GM21576 (cell line): ENCODE results near the gene SS18.

ENCODE experiments used
- ATAC-seq: cut with Tn5 transposase; IDR thresholded peaks from one replicate; pipeline ENCODE4 v1.9.1; 2021; ENCODE audit warnings: mild to moderate bottlenecking, moderate library complexity; ENCODE audit not compliant: unreplicated experiment

Gene SS18

GRCh38 chr18:26003817-26004216 is 86.6 kb downstream of the SS18 start:
- ATAC-seq, result no peak

DNA sequence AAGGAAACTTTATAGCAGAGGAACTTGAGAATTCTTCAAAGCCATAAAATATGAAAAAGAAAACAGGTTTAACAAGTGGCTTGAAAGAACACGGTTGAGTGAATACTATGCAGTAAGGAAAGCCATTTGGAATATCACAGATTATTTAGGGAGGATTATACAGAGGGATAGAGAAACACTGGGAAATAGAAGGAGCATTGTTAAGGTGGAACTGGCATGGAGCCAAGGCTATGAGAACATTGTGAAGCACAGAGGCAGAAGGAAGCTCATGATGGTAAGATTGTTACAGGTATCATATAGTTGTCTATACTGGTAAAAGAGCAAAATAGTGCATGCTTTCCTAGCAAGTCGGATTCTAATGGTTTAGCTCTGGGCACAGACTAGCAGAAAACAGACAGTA is 87.1 kb downstream of the SS18 start:
- ATAC-seq, result no peak

DNA sequence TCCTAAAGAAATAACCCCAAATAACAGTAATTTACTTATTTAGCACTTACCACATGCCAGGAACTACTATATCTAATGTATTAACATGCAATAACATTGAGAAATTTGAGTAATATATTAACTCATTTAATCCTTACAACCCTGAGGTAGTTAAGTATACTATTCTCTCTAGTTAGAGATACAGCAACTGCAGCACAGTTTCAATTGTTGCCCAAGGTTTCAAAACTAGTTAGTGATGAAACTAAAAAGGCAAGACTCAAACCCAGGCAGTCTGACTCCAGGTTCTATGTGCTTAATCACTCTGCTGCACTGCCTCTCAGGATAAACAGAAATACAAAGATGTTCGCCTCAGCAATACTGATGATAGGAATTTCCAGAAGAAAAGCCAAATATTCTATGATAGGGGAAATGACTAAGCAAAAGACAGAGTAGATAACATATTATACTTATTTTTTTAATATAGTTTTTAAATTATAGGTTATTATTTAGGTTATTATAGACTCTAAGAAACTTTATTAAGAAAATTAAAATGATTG is 88.0 kb downstream of the SS18 start:
- peak; percentile 58 for ATAC-seq

DNA sequence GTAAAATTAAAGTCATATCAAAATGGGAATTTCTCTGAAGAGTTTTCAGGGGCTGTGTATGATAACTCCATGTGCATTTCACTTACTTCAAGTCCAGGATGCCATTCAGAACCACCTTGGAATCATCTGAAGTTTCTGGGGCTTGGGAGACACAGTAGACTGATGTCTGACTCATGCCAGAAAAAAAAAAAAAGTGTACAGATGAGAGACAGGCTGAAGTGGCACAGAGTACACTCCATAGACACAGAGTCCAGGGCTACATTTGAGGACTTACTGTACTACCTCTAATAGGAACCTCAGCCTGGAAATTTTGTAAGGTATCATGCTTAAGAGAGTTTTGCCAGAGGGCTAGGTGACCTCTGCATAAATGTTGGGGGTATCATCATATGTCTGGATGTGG is 92.0 kb downstream of the SS18 start:
- no peak for ATAC-seq

GRCh38 chr18:25992566-25992965 is 97.8 kb downstream of the SS18 start:
- no peak for ATAC-seq

DNA sequence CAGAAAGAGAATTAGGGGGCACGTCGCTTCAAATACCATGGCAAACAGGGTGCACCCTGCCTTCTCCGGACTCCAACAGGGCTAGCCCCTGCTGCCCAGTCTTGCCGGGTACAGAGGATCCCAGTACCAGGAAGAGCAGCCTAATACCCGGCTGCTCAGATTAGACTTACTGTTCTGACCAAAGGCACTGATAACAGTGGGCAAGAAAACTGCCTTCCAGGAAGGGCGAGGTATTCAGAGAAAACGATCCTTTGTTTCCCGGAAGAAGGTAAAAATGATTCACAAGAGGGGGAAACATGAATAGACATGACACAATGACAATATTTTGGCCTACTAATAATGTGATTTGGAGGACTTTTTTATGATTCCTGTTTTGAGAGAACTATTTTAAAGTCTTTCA is 99.9 kb downstream of the SS18 start:
- ATAC-seq, result no peak

- ATAC-seq, result no peak
Measured at GRCh38 chr18:25985707-25986394, 104.6 kb downstream of the SS18 start.

- ATAC-seq, result no peak
Measured at GRCh38 chr18:25983730-25984129, 106.7 kb downstream of the SS18 start.

- no peak for ATAC-seq
Measured at GRCh38 chr18:25982961-25983360, 107.5 kb downstream of the SS18 start.

DNA sequence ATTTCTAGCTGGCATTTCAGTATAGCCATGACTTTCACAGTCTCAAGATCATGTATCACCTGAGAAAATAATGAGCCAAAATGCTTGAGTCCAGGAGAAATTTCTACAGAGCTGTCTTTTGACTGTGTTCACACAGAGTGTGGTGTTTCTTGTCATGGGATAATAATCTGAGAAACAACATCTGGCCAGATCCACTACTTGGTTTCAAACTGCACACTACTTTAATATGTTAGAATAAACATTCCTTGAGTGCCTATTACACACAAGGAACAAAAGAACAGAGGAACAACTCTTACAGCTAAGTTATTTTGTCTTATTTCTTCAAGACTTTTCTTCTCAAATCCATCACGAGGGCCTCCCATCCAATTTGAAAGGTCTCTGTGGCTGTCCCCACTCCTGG is 108.3 kb downstream of the SS18 start:
- no peak for ATAC-seq

- ATAC-seq, result no peak
Measured at GRCh38 chr18:25979369-25980040, 110.9 kb downstream of the SS18 start.

GRCh38 chr18:25976554-25976953 is 113.9 kb downstream of the SS18 start:
- ATAC-seq, result no peak

- no peak for ATAC-seq
Measured at GRCh38 chr18:25974630-25975077, 115.8 kb downstream of the SS18 start.
